Stimulated activated CD8-positive, alpha-beta memory T cell treated with anti-CD3 and anti-CD28 coated beads, Interleukin-7, amount 100 ng/mL, for 4 hours (primary cell): ENCODE data around the gene PSMG3.
"Not testable (repeated sequence)": the region's sequence is repeated elsewhere in the genome, so short reads cannot be mapped to it uniquely, and the experiment has no call there.

ENCODE experiments used
- DNase-seq, 2 donors: peaks; one replicate each; pipeline ENCODE4 v3.0.0-alpha.2; 2020; ENCODE audit warnings: low read depth in 2 of 2

The PSMG3 gene

DNA sequence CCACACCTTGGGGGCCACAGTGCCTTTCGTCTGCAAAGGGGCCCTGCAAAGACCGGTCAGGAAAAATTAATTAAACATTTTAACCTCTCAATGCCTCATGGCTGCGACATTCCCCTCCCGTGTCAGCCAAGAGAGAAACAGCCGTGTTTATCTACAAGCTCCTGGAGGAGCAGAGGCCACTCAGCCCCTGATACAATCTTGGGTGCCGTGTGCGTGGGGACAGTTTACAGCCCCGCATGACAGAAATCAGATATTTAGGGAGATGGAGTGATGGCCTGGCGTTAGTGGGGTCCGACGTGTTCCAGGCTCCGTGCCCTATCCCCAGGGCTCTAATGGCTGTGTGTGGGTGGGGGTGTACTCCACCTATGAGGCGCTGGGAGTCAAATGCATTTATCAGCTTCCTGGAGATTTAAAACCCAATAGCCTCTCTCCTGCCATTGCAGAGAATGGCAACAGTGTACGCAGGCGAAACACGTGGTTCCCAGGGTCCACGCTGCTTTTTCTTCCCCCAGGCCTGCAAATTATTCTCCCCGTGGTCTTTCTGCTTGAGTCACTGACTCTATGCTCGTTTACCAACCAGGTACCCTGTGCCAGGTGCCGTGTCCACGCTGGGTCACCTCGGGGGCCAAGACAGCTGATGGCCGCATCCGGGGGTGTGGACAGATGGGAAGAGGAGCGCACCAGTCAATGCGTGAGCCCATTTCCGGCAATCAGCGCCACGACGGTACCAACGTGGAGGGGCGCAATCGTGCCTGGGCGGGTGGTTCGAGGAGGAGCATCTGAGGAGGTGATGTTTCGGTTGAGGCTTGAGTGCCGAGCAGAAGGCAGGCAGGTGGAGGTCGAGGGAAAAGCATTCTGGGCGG is 26.6 kb upstream of the PSMG3 start:
- DNase-seq, result no peak

DNA sequence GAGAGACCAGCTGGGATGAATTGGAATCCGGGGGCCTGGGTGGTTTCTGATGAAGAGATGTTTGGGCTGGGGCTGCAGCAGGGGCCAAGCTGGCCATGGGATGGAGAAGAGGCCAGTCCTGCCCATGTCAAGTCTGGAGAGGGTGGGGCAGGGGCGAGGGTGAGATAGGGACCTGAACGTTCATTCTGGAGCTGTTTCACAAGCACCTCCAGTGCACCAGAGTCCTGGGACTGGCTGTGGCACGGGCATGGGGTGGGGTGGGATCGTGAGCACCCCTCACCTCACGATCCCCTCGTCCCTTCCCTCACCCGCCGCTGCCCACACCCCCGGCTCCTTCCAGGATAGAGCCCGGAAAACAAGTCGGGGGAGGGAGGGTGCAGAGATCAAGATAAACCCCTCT is 25.8 kb upstream of the PSMG3 start:
- no peak for DNase-seq

DNA sequence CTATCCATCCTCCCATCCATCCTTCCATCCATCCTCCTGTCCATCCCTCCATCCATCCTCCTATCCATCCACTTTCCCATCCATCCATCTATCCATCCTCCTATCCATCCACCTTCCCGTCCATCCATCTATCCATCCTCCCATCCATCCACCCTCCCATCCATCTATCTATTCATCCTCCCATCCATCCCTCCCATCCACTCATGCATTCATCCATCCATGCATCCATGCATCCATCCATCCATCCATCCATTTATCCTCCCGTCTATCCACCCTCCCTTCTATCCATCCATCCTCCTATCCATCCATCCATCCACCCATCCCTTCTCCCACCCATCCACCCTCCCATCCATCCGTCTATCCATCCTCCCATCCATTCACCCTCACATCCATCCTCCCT is 25.2 kb upstream of the PSMG3 start:
- no peak for DNase-seq

DNA sequence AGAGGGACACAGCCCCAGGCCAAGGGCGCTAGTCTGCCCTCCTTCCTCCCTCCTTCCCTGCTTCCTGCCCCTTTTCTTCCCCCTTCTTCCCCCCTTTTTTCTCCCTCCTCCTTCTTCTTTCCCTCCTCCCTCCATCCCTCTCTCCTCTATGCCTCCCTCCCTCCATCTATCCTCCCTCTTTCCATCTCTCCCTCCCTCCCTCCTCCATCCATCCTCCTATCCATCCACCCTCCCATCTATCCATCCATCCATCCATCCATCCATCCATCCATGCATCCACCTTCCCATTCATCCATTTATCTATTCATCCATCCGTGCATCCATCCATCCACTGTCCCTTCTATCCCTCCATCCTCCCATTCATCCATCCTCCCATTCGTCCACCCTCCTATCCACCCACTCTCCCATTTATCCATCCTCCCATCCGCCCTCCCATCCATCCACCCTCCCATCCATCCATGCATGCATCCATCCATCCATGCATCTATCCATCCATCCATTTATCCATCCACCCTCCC is 24.1 kb upstream of the PSMG3 start:
- DNase-seq, result no peak

DNA sequence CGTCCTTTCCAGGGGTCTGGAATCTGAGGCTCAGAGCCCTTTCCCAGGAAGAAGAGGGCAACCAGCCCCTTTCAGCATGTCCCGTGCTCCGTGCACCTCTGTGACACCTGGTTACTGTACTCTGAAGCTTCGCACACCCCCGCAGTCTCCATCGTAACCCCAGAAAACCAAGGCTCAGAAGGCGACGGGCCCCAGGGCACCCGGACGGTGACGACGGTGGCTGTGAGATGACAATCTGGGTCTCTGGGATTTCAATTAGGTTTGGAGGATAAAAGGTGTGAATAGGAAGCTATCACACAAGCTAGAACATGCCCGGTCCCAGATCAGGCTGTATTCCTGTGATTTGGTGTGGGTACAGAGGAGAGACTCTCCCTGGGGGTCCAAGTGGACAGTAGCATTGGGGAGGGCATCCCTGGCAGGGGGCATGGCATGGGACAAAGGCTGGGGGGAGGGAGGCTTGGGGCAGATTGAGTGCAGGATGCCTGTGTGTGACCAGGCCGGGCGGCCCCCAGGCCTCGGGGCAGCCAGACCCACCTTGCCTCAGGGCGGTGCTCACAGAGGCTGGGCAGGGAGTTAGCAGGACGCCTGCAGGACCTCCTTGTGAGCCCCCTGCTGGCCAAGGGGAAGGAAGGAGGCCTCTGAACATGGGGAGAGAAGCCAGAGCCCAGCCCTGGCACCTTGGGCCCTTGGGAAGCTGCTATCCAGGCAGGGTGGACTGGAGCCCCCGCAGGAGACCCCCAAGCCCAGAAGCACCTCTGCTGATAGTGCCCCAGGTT is 23.4 kb upstream of the PSMG3 start:
- no peak for DNase-seq

DNA sequence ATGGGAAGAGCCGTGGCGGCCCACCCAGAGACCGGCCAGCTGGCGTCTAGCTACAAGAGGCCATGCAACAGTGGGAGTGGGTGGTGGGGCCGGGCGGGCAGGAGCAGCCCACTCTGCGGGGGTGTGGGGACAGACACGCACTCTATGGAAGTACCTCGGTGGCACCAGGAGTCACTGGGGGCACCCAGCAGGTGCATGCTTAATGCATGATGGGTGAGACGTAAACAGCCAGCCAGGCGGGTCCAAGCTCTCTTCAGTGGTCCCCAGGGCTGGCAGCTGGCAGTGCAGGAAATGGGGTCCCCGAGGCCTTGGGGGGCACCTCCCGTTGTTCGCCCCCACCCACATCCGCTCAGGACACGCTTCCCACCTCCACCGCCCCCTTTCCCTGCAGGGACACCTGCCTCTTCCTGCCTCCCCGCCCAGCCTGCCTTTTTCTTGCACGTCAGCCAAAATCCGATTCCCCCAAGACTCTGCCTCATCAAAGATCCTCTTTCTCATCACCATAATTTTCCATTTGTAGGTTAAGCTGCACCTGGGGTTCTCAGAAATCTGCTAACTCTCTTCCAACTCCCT is 22.6 kb upstream of the PSMG3 start:
- peak in 1 of 2 donors; percentile 30 for DNase-seq

DNA sequence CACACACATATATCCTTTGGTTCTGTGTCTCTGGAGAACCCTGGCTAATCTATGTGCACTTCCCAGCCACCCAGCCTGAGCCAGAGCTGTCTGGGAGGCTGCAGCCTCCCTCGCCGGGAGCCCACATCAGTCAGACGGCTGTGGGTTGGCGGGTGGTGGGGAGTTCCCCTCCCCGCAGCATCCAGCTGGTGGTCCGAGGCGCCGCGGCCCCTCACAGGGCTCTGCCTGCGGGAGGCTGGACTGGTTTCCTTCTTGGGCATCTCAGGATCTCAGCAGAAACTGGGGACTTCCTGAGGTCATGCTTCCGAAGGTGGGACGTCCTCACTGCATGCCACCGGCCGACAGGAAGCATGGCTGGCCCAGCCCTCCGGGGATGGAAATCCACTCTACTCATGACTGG is 22.0 kb upstream of the PSMG3 start:
- no peak for DNase-seq

DNA sequence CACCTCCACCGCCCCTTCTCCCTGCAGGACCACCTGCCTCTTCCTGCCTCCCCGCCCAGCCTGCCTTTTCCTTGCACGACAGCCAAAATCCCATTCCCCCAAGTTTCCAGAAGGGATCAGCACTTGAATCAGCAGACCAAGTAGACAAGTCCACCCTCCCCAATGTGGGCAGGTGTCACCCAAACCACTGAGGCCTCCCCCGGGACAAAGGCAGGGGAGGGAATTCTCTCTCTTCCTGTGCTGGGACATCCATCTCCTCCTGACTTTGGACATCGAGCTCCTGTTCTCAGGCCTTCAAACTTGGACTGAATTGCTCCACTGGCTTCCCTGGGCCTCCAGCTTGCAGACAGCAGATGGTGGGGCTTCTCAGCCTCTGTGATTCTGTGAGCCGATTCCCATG is 21.6 kb upstream of the PSMG3 start:
- no peak for DNase-seq

DNA sequence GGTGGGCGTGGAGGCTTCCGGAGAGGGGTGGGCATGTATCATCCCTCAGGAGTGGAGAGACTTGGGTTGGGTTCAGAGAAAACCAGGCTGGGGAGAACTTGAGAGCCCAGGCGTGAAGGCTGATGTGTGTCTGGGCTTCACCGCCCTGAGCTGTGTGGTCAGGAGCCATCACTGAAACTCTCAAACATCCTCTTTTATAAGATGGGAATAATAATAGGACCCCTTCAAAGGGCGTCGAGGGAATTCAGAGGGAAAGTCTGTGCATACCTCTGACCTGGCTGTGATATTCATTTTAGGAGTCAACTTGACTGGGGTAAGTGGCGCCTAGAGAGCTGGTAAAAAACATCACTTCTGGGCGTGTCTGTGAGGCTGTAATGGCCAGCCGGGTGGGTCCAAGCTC is 21.1 kb upstream of the PSMG3 start:
- DNase-seq, result no peak

DNA sequence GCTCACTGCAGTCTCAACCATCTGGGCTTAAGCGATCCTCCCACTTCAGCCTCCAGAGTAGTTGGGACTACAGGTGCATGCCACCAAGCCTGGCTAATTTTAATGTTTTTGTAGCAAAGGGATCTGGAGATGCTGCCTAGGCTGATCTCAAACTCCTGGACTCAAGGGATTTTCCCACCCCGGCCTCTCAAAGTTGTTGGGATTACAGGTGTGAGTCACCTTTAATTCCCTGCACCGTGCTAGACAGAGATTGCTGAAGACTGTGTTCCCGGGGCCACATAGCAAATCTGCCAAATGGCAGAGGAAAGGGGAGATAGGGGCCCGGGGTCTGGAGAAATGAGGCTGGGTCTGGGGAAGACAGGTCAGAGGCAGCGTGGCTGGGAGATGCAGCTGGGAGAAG is 20.6 kb upstream of the PSMG3 start:
- no peak for DNase-seq

DNA sequence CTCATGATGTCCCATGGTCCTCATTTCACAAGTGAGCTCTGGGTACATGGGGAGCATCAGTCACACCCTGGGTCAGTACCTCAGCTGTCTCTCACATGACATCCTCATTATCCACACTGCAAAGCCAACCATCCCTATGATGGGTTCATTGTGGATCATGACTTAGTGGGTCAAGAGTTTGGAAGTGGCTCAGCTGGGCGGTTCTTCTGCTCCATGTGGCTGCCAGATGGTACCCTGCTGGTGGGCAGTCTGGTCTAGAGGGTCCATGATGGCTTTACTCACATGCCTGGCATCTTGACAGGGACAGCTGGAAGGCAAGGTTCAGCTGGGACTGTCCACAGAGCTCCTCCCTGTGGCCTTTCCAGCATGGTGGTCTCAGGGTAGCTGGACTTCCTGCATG is 19.1 kb upstream of the PSMG3 start:
- DNase-seq, result no peak

DNA sequence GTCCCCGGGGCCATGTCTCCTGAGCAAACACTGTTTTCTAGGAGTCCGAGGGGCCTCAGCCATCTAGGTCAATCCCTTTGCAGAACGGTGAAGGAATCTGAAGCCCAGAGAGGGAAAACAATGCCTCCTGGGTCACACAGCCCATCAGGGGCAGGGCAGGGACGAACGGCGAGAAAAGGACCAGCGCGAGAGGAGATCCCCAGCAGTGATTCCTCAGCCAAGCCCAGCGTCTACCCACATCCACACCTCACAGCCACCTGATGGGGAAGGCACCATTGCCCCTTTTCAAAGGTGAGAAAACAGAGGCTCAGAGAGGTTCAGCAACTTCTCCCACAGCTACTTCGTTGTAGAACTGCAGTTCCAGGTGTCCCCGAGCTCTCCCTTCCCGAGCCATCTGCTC is 17.9 kb upstream of the PSMG3 start:
- DNase-seq, result no peak

DNA sequence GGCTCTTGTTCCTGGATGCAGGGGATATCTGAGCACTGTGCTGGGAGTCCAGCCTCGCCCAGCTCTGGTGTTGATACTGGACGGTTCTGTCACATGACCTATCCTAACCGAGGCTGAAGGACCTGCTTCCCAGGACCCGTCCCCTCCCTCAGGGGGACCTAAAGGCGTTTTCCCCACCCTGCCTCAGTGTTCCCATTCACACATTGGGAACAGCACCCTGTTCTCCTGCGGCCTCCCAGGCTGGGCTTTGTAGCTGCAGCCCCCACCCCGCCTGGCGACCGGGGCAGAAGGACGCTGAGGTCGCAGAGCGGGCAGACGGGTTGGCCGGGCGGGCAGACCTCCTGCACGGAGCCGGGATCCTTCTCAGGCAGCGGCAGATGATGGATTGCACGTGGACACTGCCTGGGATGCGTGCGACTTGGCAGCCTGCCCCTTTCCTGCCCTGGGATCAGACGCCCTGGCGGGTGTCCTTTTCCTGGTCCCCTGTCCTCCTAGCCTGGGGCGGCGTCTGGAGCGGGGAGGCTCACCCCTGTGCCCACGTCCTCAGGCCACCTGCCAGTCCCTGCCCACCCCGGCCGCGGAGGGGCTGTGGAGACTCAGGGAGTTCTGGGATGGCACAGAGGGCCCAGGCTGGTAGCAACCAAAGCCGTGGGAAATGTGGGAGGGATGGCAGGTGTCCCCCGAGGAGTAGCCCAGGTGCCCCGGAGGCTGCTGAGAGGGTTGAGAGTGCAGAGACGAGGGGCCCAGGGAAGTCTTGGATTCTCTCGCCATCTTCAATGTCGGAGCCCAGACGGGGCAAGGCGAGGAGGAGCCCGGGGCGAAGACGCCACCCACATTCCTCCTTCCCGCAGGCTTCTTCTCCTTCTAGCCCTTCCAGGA is 17.2 kb upstream of the PSMG3 start:
- DNase-seq, result no peak

DNA sequence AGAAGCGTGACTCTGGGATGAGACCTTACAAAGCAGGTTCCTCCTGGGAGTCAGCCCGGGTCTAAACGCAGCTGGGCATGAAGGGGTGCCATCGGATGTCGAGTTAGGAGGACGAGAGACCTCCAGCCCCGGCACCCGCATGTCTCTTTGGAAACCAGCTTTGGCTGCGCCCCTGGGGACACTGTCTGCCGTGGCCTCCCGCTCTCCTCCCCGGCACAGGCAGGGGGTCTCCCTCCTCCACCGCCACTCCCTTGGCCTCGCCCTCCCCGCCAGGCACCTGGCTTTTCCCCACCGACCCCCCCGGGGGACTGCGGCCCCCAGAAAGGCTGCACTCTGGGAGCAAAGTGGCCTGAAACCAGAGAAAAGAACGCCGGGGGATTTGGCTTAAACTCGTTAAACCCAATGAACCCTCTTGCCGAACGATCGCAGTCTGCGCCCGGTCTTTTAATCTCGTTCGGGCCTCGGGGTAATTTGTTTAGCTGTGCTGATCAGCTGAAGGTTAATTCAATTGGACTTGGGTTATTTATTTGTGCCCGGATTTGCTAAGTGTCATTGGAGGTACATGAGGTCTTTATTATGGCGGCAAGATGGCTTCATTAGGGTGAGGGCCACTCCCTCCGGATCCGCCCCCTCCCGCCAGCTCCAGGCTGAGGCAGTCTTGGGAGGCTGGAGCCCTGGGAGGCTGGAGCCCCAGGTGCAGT is 16.4 kb upstream of the PSMG3 start:
- DNase-seq, result no peak

DNA sequence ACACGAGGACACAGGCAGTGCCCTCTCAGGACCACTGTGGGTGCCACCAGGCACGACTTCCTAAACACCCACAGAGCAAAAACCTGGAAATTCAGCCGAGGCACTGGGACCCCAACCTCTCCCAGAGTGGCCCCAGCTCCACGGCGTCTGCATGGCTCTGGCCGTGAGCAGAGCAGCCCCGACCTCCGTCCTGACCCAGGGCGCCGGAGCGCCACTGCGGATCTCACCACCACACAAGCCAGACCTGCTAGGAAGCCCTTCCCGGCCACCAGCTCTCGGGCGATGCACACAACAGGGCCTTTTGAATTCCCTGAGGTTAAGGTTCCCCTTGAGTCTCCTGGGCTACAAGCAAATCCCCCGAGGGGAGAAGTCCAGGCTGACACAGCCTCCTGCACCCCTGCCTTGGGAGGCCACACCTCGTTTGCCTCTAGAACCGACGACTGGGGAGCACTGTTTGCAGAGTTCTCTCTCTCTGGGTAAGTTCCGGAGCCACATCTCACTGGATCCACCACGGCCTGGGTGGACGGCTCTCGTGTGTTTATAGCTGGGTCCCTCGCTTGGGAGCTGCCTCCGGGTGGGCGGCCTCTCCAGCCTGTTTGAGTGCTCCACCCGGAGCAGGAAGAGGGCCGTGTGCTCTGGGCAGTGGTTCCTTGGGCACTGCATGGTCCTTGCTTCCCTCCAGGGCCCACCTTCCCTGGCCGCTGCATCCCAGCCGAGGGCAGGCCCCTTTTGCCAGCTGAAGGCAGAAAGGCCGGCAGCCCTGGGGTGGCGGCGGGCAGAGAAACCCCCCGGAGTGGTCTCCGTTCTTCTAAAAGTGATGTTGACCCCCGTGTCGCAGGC is 15.5 kb upstream of the PSMG3 start:
- no peak for DNase-seq

DNA sequence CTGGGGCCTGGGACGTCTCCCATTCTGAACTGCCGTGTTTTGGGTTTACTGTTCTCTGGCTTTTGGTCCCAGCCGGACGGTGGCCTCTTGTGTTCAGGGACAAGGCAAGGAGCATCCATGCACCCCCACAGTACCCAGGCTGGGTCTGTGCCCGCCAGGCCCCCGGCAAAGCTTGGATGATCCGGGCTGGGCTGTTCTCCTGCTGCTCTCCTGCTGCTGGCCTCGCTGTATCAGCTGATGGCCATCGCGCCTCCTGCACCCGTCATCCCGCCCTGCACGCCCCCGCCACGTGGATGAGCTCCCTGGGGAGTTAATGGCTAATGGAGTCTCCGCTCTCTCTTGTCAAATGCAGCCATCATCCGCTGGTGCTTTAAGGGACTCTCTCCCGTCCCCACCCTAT is 14.9 kb upstream of the PSMG3 start:
- no peak for DNase-seq

DNA sequence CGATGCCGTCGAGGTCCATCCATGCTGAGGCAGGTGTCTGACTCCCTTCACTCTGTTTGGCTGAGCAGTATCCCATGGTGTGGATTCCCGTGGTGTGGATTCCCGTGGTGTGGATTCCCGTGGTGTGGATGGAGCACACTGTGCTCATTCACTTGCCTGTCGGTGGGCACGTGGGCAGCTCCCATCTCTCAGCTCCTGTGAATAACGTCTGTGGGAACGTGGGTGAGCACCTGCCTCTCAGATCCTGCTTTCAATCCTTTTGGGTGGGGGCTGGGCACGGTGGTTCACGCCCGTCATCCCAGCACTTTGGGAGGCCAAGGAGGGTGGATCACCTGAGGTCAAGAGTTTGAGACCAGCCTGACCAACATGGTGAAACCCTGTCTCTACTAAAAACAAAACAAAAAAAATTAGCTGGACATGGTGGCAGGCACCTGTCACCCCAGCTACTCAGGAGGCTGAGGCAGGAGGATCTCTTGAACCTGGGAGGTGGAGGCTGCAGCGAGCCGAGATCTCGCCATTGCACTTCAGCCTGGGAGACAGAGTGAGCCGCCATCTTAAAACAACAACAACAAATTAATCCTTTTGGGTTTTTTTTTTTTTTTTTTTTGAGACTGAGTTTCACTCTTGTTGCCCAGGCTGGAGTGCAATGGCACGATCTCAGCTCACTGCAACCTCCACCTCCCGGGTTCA is 13.6 kb upstream of the PSMG3 start:
- DNase-seq, result not testable (repeated sequence)

DNA sequence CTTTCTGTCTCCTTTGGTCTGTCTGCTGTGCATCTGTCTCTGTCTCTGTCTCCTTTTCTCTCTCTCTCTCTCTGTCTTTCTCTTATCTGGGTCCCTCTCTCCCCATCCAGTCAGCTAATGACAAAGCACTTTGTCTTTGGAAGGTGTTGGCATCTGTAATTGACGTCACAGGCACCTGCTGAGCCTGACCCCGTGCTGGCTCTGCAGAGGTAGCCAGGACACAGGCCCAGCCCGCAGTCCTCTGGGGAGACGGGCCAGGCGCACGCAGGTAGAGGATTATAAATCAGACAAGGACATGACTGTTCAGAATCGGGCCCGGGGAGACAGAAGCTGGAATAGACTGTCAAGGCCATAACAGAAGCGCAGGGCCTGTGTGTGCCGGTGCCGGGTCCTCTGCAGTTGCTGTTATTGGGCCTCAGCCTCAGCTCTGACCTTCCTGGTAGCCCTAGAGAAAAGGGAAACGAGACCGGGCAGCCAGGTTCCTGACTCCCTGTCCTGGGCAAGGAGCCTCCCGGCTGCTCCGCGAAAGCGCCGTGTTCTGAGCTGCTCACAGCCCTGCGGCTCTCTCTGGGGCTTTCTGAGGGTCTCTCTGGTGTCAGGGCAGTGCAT is 10.7 kb upstream of the PSMG3 start:
- DNase-seq, result no peak
